Measurements from ENCODE around the gene MYH10.

The MYH10 gene

DNA sequence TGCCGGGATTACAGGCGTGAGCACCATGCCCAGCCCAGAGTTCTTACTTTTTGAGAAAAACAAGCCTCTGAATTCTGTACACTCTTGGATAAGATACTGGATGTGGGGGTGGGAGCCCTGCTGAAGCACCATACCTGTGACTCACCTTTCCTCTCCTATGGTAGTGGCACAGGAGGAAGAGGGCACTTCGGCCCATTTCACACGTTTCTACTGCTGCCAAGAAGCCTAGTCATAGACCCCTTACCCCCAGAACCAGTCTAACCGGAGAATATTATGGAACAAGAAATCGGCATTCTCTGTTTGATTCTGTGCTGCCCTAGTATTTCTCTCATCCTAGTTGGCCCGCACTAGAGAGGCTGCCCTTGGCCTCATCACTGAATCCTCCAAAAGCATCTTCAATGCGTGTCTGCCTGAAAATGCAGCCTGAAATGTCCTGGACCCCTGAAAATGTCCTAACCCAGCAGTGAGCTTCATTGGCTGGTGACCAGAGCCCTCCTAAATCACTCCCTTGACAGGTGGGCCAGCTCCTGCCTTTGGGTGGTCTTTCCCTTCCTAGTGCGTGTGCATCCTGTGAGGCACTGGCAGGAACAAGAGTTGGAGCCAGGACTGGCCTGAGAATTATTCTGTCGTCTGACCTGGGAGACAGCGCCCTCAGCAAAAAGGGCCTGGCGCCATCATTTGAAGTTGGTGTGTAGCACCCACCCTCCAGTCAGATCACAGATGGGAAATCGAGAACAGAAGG is 156.9 kb downstream of the MYH10 start:
- DNase-seq (ENCODE audit: low read depth) = no peak

- DNase-seq (ENCODE audit: low read depth) = no peak
Observed at GRCh38 chr17:8472663-8473062, 157.9 kb downstream of the MYH10 start.

DNA sequence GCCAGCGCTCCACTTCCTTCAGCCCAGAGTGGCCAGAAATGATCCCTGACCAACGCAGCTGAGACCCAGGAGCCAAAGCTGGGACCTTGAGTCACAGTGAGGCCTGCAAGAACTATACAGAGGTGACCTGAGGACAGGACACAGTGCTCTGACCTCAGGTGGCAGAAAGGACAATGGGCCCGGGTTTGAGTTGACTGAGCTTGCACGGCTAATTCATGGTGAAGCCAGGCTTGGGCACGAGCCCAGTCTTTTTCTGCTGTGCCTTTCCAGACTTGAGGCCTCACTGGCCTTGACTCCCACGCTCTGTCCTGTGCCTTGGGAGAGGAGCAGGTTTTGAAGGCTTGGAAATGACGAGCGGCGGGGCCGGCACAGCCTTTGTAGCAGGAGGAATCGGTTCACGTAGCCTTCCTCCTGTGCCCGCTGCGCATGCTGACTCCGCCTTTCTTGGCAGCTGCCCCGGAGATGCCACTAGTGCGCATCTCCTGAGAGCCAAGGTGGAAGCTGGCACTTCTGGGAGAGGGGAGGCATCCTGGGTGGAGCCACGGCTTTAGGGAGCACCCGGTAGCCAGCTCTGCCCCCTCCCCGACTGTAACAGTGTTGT is 160.0 kb downstream of the MYH10 start:
- DNase-seq (ENCODE audit: low read depth) = no peak

- DNase-seq (ENCODE audit: low read depth) = no peak
Observed at GRCh38 chr17:8469964-8470363, 160.6 kb downstream of the MYH10 start.

DNA sequence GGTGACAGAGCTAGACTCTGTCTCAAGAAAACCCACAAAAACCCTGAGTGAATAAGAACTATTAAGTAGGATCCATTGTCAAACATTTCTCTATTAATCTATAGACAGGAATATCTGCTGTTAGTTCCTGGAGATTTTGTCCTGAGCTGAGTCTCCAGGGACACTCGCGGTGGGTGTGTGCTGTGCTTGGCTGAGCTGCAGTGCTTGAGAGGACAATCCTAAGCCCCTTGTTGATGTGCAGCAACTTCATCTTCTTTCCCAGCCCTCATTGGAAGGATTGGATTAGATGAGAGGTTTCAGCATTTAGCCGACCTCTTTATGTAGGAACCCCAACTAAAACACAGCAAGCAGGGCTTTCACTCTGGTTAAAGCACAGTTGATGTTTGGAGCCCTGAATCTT is 161.5 kb downstream of the MYH10 start:
- DNase-seq (ENCODE audit: low read depth) = no peak

- DNase-seq (ENCODE audit: low read depth) = no peak
Observed at GRCh38 chr17:8468127-8468526, 162.4 kb downstream of the MYH10 start.

GRCh38 chr17:8467527-8467926 is 163.0 kb downstream of the MYH10 start:
- no peak for DNase-seq (ENCODE audit: low read depth)

DNA sequence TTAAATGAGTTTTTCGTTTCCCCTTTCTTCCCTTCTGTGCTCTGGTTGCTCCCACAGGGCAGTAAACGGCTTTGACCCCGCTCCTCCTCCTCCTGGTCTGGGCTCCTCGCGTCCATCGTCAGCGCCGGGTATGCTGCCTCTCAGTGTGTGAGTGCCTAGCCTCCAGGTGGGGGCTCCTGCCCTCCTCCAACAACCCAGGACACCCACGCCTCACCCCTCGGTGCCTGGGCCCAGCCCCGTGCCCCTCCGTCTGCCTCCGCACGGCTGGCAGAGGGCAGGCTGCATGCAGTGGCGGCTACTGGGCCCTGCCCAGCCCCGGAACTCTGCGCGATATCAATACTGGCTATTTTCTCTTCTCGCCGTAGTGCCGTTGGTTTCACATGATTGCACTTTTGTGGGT is 163.7 kb downstream of the MYH10 start:
- DNase-seq (ENCODE audit: low read depth) = no peak

GRCh38 chr17:8466456-8466855 is 164.1 kb downstream of the MYH10 start:
- DNase-seq (ENCODE audit: low read depth) = no peak

DNA sequence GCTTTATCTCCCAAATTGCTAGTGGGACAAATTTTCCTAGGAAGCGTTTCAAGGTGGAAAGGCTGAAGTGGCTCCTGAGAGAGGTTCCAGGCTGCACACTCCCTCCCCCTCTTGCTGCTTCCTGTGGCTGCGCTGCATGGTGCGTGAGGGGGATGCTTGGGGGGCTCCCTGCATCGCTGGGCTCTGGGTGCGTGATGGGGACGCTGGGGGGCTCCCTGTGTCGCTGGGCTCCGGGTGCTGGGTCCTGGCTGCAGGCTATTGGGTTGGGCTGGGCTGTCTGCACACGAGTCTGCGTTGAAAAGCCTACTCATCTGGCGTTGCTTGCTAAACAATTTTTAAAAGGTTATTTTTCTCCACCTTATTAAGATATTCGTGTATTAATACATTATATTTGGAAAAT is 164.8 kb downstream of the MYH10 start:
- no peak for DNase-seq (ENCODE audit: low read depth)

GRCh38 chr17:8465356-8465755 is 165.2 kb downstream of the MYH10 start:
- DNase-seq (ENCODE audit: low read depth) = no peak

DNA sequence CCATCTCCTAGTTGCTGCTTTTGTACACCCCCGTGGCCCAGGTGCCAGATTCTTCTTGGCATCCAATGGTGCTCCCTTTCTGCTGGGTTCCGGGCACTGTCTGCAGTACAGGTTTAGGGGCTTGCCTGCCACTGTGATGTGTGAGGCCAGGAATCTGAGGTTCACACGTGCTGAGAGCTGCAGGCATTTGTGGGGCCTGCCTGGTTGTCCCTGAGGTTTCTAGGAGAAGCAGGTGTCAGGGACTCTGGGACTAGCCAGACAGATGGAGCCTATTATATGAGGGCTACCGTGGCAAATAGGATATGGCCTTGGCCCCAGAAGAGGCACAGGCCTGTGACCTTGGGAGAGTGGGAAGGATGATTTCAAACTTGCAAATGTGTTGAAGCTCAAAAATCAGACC is 165.6 kb downstream of the MYH10 start:
- no peak for DNase-seq (ENCODE audit: low read depth)

GRCh38 chr17:8463099-8463498 is 167.4 kb downstream of the MYH10 start:
- no peak for DNase-seq (ENCODE audit: low read depth)

GRCh38 chr17:8462564-8462963 is 168.0 kb downstream of the MYH10 start:
- no peak for DNase-seq (ENCODE audit: low read depth)

- no peak for DNase-seq (ENCODE audit: low read depth)
Observed at GRCh38 chr17:8459831-8460230, 170.7 kb downstream of the MYH10 start.

DNA sequence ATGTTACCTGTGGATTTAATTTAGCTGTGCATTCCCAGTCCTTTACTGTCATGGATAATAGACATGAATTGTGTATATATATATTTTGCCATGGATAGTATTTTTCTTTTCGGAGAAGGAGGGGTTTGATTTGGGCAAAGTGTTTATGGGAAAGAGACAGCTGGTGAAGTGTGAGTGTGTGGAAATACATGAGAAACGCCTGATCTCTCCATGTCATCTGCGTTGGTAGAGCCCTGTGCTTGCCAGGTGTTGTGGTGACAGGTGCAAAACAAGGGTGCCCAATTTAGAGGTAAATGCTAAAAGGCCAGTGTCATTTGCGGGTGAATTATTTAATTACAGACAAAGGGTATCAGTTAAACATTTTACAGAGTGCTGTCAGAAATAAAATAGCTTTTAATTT is 171.4 kb downstream of the MYH10 start:
- DNase-seq (ENCODE audit: low read depth) = no peak

- no peak for DNase-seq (ENCODE audit: low read depth)
Observed at GRCh38 chr17:8458128-8458527, 172.4 kb downstream of the MYH10 start.

- no peak for DNase-seq (ENCODE audit: low read depth)
Observed at GRCh38 chr17:8455665-8456209, 174.8 kb downstream of the MYH10 start.

- DNase-seq (ENCODE audit: low read depth) = no peak
Observed at GRCh38 chr17:8453326-8453725, 177.2 kb downstream of the MYH10 start.

DNA sequence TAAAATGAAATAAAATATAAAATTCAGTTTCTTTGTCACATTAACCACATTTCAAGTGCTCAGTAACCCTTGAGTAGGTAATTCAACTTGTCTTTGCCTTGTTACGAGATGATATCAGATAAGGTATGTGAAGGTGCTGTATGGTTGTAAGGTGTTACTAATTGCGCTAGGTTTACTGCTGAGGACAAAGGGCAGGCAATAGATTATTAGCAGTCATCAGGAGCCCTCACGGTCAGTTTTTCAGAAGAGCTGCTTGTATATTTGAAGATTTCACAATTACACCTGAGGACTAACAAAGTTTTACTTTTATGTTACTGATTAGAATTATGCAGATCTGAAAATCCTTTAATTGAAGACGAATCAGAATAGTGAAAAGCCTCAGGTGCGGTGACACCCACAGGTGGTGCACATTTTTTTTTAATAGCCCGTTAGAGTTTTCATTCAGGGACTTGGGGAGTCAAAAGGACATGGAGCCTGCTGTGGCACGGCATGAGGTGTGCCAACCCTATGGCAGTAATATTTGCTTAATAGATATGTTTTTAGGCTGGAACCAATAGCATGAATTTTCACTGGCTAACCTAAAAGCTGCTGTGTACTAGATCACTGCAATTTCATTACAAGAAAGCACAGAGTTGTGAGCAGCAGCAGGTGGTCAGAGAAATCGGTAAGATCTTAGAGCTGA is 178.5 kb downstream of the MYH10 start:
- DNase-seq (ENCODE audit: low read depth) = no peak

GRCh38 chr17:8448310-8448709 is 182.2 kb downstream of the MYH10 start:
- no peak for DNase-seq (ENCODE audit: low read depth)

GRCh38 chr17:8447799-8448198 is 182.7 kb downstream of the MYH10 start:
- no peak for DNase-seq (ENCODE audit: low read depth)

DNA sequence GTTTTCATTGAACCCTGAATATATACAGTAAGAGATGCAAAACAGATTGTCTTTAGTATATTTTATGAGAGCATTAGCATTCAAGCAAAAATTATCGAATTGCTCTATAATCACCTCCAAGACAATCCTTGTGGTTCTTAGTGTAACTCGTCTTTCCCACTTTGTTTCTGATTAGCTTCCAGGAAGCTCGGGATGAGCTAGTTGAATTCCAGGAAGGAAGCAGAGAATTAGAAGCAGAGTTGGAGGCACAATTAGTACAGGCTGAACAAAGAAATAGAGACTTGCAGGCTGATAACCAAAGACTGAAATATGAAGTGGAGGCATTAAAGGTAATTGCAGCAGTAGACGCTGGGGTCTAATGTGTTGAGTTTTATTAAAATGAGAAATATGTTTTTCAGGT is 185.0 kb downstream of the MYH10 start:
- DNase-seq (ENCODE audit: low read depth) = no peak
